ENCODE measurements around the gene PLGLB1.
"Not testable (repeated sequence)": the region's sequence is repeated elsewhere in the genome, so short reads cannot be mapped to it uniquely, and the experiment has no call there.

Gene PLGLB1

GRCh38 chr2:87021744-87022143, at the start of gene PLGLB1:
Gene PLGLB1 (minus strand): TSS chr2:87021844. CDS start chr2:87021783, 61 bp downstream.
- DNase-seq, result not testable (repeated sequence)

- not testable (repeated sequence) for DNase-seq
Measured at GRCh38 chr2:87064305-87064704, 42.7 kb upstream of the PLGLB1 start.

- not testable (repeated sequence) for DNase-seq
Measured at GRCh38 chr2:87063431-87063830, 41.8 kb upstream of the PLGLB1 start.

- DNase-seq, result not testable (repeated sequence)
Measured at GRCh38 chr2:87061519-87061918, 39.9 kb upstream of the PLGLB1 start.

- DNase-seq, result not testable (repeated sequence)
Measured at GRCh38 chr2:87057606-87058005, 36.0 kb upstream of the PLGLB1 start.

GRCh38 chr2:87056843-87057242, 35.2 kb upstream of the PLGLB1 start:
- not testable (repeated sequence) for DNase-seq

GRCh38 chr2:87056435-87056834, 34.8 kb upstream of the PLGLB1 start:
- not testable (repeated sequence) for DNase-seq

GRCh38 chr2:87054375-87054774, 32.7 kb upstream of the PLGLB1 start:
- not testable (repeated sequence) for DNase-seq

- not testable (repeated sequence) for DNase-seq
Measured at GRCh38 chr2:87041321-87041978, 19.8 kb upstream of the PLGLB1 start.

GRCh38 chr2:87028607-87029006, 7.0 kb upstream of the PLGLB1 start:
- not testable (repeated sequence) for DNase-seq

- DNase-seq, result not testable (repeated sequence)
Measured at GRCh38 chr2:87026816-87027215, 5.2 kb upstream of the PLGLB1 start.

- not testable (repeated sequence) for DNase-seq
Measured at GRCh38 chr2:87025927-87026326, 4.3 kb upstream of the PLGLB1 start.

- DNase-seq, result not testable (repeated sequence)
Measured at GRCh38 chr2:87023988-87024615, 2.5 kb upstream of the PLGLB1 start.

GRCh38 chr2:87021043-87021442, 601 bp downstream of the PLGLB1 start:
- DNase-seq, result not testable (repeated sequence)

- not testable (repeated sequence) for DNase-seq
Measured at GRCh38 chr2:87019053-87019452, 2.6 kb downstream of the PLGLB1 start.

GRCh38 chr2:87014489-87015169, 7.0 kb downstream of the PLGLB1 start:
- DNase-seq, result not testable (repeated sequence)

- DNase-seq, result not testable (repeated sequence)
Measured at GRCh38 chr2:87004398-87004797, 17.2 kb downstream of the PLGLB1 start.

Measured in activated CD4-positive, CD25-positive, alpha-beta regulatory T cell (primary cell).